KMS-11 (cell line): ENCODE data around the gene VAV2.

ENCODE experiments used
- H2AFZ ChIP-seq: fragments of 200-600 bp; sonication (generic); 2 replicates; pipeline ENCODE4 v1.6.1; 2016; ENCODE audit warnings: antibody characterized with exemption, mixed run types, low read depth
- H3K27ac ChIP-seq: fragments of 200-600 bp; sonication (generic); 2 replicates; pipeline ENCODE4 v1.6.1; 2016; ENCODE audit warnings: mild to moderate bottlenecking, mixed run types
- H3K27me3 ChIP-seq: fragments of 200-600 bp; sonication (generic); 2 replicates; pipeline ENCODE4 v1.6.1; 2017; ENCODE audit warnings: mild to moderate bottlenecking, low read depth, mixed run types, moderate library complexity; ENCODE audit not compliant: insufficient read depth
- H3K36me3 ChIP-seq: fragments of 200-600 bp; sonication (generic); 2 replicates; pipeline ENCODE4 v1.6.1; 2017; ENCODE audit warnings: mild to moderate bottlenecking, mixed run types; ENCODE audit not compliant: insufficient read depth
- H3K4me1 ChIP-seq: fragments of 200-600 bp; sonication (generic); 2 replicates; pipeline ENCODE4 v1.6.1; 2016; ENCODE audit warnings: mild to moderate bottlenecking, low read depth, mixed run types; ENCODE audit not compliant: poor library complexity, severe bottlenecking
- H3K4me2 ChIP-seq: fragments of 200-600 bp; sonication (generic); 2 replicates; pipeline ENCODE4 v1.7.0; 2016; ENCODE audit warnings: mild to moderate bottlenecking, mixed run types
- H3K4me3 ChIP-seq: fragments of 200-600 bp; sonication (generic); IDR thresholded peaks from 2 replicates; pipeline ENCODE4 v1.6.1; 2017; ENCODE audit warnings: low read depth, low read length, mixed read lengths; ENCODE audit not compliant: insufficient read depth
- H3K79me2 ChIP-seq: fragments of 200-600 bp; sonication (generic); 2 replicates; pipeline ENCODE4 v1.6.1; 2016; ENCODE audit warnings: low read depth, mixed run types; ENCODE audit not compliant: insufficient read depth
- H3K9ac ChIP-seq: fragments of 200-600 bp; sonication (generic); 2 replicates; pipeline ENCODE4 v1.6.1; 2016; ENCODE audit warnings: mild to moderate bottlenecking, mixed run types
- H4K20me1 ChIP-seq: fragments of 200-600 bp; sonication (generic); 2 replicates; pipeline ENCODE4 v1.6.1; 2016; ENCODE audit warnings: mild to moderate bottlenecking, mixed run types; ENCODE audit not compliant: insufficient read depth
- CTCF ChIP-seq: fragments of 200-600 bp; sonication (generic); conservative IDR thresholded peaks from 2 replicates; pipeline ENCODE4 v1.6.1; 2017; ENCODE audit warnings: low read depth, mild to moderate bottlenecking, antibody characterized with exemption, low read length, moderate library complexity, mixed read lengths

Gene VAV2

GRCh38 chr9:133993635-133994253 is 1.6 kb upstream of the VAV2 start:
- Histone ChIP-seq H3K9ac (peak overlapping the region; percentile 60; the same call in 1 of the 2 replicates), H2AFZ (peak overlapping the region; percentile 94)

GRCh38 chr9:133992780-133993634 is 883 bp upstream of the VAV2 start:
- H3K9ac ChIP-seq: peak overlapping the region; percentile 60
- peak; percentile 41 for TF ChIP-seq CTCF
- H4K20me1 ChIP-seq: no peaks in the 10 kb centered on the region
- peak overlapping the region; percentile 93 for H3K4me2 ChIP-seq
- H3K27ac ChIP-seq: no peak overlapping the region
- peaks cover 22% of the 10 kb centered on the region; the same call in 1 of the 2 replicates for H3K27me3 ChIP-seq
- peaks cover 10% of the 10 kb centered on the region for H3K4me1 ChIP-seq
- no peaks in the 10 kb centered on the region for H3K79me2 ChIP-seq
- H2AFZ ChIP-seq: peak overlapping the region; percentile 94
- H3K36me3 ChIP-seq: no peaks in the 10 kb centered on the region
- H3K4me3 ChIP-seq: peak overlapping the region; percentile 27

More at GRCh38 chr9:133993635-133994253, 1.6 kb upstream of the VAV2 start:
- Histone ChIP-seq H3K27ac (no peak overlapping the region), H3K4me3 (no peak overlapping the region), H3K4me1 (peaks cover 10% of the 10 kb centered on the region), H4K20me1 (no peaks in the 10 kb centered on the region), H3K4me2 (peak overlapping the region; percentile 93), H3K79me2 (no peaks in the 10 kb centered on the region), H3K27me3 (peaks cover 22% of the 10 kb centered on the region; the same call in 1 of the 2 replicates), H3K36me3 (no peaks in the 10 kb centered on the region)
- TF ChIP-seq CTCF: no peak

- TF ChIP-seq CTCF: no peak
- no peaks in the 10 kb centered on the region for H3K79me2 ChIP-seq
- H3K9ac ChIP-seq: no peak overlapping the region
- H4K20me1 ChIP-seq: no peaks in the 10 kb centered on the region
- H3K4me3 ChIP-seq: no peak overlapping the region
- H2AFZ ChIP-seq: no peak overlapping the region
- H3K4me2 ChIP-seq: no peak overlapping the region
- peaks cover 9% of the 10 kb centered on the region; the same call in 1 of the 2 replicates for H3K27me3 ChIP-seq
- peaks cover 10% of the 10 kb centered on the region for H3K4me1 ChIP-seq
- H3K36me3 ChIP-seq: no peaks in the 10 kb centered on the region
- H3K27ac ChIP-seq: no peak overlapping the region
Observed at GRCh38 chr9:133991214-133991921, 756 bp downstream of the VAV2 start.

GRCh38 chr9:133990366-133991213 is 1.5 kb downstream of the VAV2 start:
- H3K36me3 ChIP-seq: no peaks in the 10 kb centered on the region

More at GRCh38 chr9:133990366-133991213, 1.5 kb downstream of the VAV2 start:
- Histone ChIP-seq H3K4me1 (peaks cover 10% of the 10 kb centered on the region), H3K79me2 (no peaks in the 10 kb centered on the region), H3K4me3 (no peak overlapping the region), H3K27ac (no peak overlapping the region), H4K20me1 (no peaks in the 10 kb centered on the region), H3K27me3 (peaks cover 1% of the 10 kb centered on the region; the same call in 1 of the 2 replicates), H3K4me2 (no peak overlapping the region), H3K9ac (no peak overlapping the region), H2AFZ (no peak overlapping the region)
- TF ChIP-seq CTCF: no peak
